Osteocyte (in vitro differentiated cells): ENCODE results near the gene ARHGAP28. TPM values are rescaled to one million over a fixed set of nuclear protein-coding genes. Genes with fewer than 3 reads are reported as not detected.

Experiments used
- DNase-seq: peaks from one replicate; pipeline ENCODE4 v3.0.0; 2021; ENCODE audit warnings: mixed read lengths; ENCODE audit not compliant: unreplicated experiment; ENCODE audit errors: extremely low spot score
- H3K27ac Mint-ChIP-seq: one replicate; pipeline ENCODE4 v1.8.0; 2021; ENCODE audit warnings: mild to moderate bottlenecking, mixed read lengths; ENCODE audit not compliant: unreplicated experiment
- H3K27me3 Mint-ChIP-seq: one replicate; pipeline ENCODE4 v1.8.0; 2021; ENCODE audit warnings: mixed read lengths; ENCODE audit not compliant: unreplicated experiment
- H3K36me3 Mint-ChIP-seq: one replicate; pipeline ENCODE4 v1.8.0; 2021; ENCODE audit warnings: mixed read lengths; ENCODE audit not compliant: unreplicated experiment
- H3K4me1 Mint-ChIP-seq: one replicate; pipeline ENCODE4 v1.8.0; 2021; ENCODE audit warnings: mixed read lengths; ENCODE audit not compliant: unreplicated experiment
- H3K4me3 Mint-ChIP-seq: one replicate; pipeline ENCODE4 v1.8.0; 2021; ENCODE audit warnings: mild to moderate bottlenecking, moderate library complexity, mixed read lengths; ENCODE audit not compliant: unreplicated experiment
- H3K9me3 Mint-ChIP-seq: one replicate; pipeline ENCODE4 v1.8.0; 2021; ENCODE audit warnings: mixed read lengths; ENCODE audit not compliant: unreplicated experiment
- CTCF ChIP-seq: fragments of 200-600 bp; sonication (generic); IDR thresholded peaks from 2 replicates; pipeline ENCODE4 v1.5.0; 2021; ENCODE audit warnings: antibody characterized with exemption, mild to moderate bottlenecking, moderate library complexity
- total RNA-seq: library from RNA; stranded (reverse); gene quantifications from 2 replicates; pipeline ENCODE4 v1.2.1, GENCODE V29; 2021

The ARHGAP28 gene
- total RNA-seq, 1 donor from 2014 or later, result 18.1 TPM

GRCh38 chr18:6963452-6964097, 234.1 kb downstream of the ARHGAP28 start:
- H3K27me3 Mint-ChIP-seq, result no peaks in the 10 kb centered on the region
- DNase-seq, result no peak
- no peak overlapping the region for H3K27ac Mint-ChIP-seq
- no peaks in the 10 kb centered on the region for H3K4me1 Mint-ChIP-seq
- TF ChIP-seq CTCF, result no peak
- no peak overlapping the region for H3K4me3 Mint-ChIP-seq
- peaks cover 9% of the 10 kb centered on the region for H3K9me3 Mint-ChIP-seq
- no peaks in the 10 kb centered on the region for H3K36me3 Mint-ChIP-seq
